Measurements from ENCODE around the gene ADCY10. TPM values are rescaled to one million over a fixed set of nuclear protein-coding genes. Genes with fewer than 3 reads are reported as not detected.

Gene ADCY10
- total and polyA plus RNA-seq, 2 of the 4 experiments (the other 2 are of a cell fraction) = under 0.01 to 0.03 TPM

GRCh38 chr1:167833904-167834303 lies 80.0 kb downstream of the ADCY10 start:
- ChIA-PET CTCF (no interaction called here), POLR2A (ENCODE audit: unreplicated experiment) (no interaction called here)
- Histone ChIP-seq H3K23ac (ENCODE audit: low read depth, low read length) (no peak overlapping the region), H2AFZ (replicated peaks; ENCODE audit: low read length, poor library complexity) (no peak overlapping the region), H2BK5ac (ENCODE audit: low read depth, low read length, poor library complexity, severe bottlenecking) (no peak overlapping the region), H3K18ac (ENCODE audit: low read depth, low read length) (no peak overlapping the region), H3K14ac (replicated peaks; ENCODE audit: low read depth, low read length) (no peak overlapping the region), H3K56ac (ENCODE audit: extremely low read depth, insufficient read depth, low read length) (no peak overlapping the region), H4K20me1 (ENCODE audit: insufficient read depth, low read length) (no peaks in the 10 kb centered on the region), H4K91ac (ENCODE audit: insufficient read depth, low read depth, low read length) (no peak overlapping the region), H3K9ac (ENCODE audit: low read depth, low read length) (no peak overlapping the region), H3K9me1 (ENCODE audit: insufficient read depth, low read length) (no peaks in the 10 kb centered on the region), H3K27ac (ENCODE audit: insufficient read depth, low read length) (no peak overlapping the region), H2BK20ac (ENCODE audit: low read depth, low read length) (no peak overlapping the region), H4K8ac (ENCODE audit: low read depth in 2 of 2, low read length in 2 of 2) (no peak overlapping the region), H2AK5ac (ENCODE audit: low read depth, low read length) (no peak overlapping the region), H3K36me3 (ENCODE audit: control insufficient read depth, insufficient read depth, low read length) (no peaks in the 10 kb centered on the region), H3K9me3 (ENCODE audit: control insufficient read depth, insufficient read depth, low read length) (no peaks in the 10 kb centered on the region), H3K4me2 (ENCODE audit: low read depth, low read length) (no peak overlapping the region), H2BK15ac (ENCODE audit: low read depth, low read length) (no peak overlapping the region), H3K4me1 (ENCODE audit: control insufficient read depth, insufficient read depth, low read length) (no peaks in the 10 kb centered on the region), H2AK9ac (replicated peaks; ENCODE audit: low read depth, low read length, poor library complexity) (no peak overlapping the region), H3K4ac (ENCODE audit: low read depth, low read length) (no peak overlapping the region), H3K4me3 (ENCODE audit: insufficient read depth, low read depth, low read length) (no peak overlapping the region), H3K27me3 (ENCODE audit: control insufficient read depth, insufficient read depth, low read length) (no peaks in the 10 kb centered on the region), H3K79me1 (ENCODE audit: low read depth in 1 of 2, low read length in 2 of 2) (no peaks in the 10 kb centered on the region), H4K5ac (ENCODE audit: low read depth, low read length) (no peak overlapping the region), H2BK120ac (ENCODE audit: low read depth, low read length) (no peak overlapping the region)
- ATAC-seq (ENCODE audit: low read depth) (no peak), DNase-seq (no peak)
- in situ Hi-C loops (cut with MboI; ENCODE audit: low sequenced_read_pairs) (no loop called here), intact Hi-C loops (cut with micrococcal nuclease) (no loop called here), dilution Hi-C loops (cut with HindIII; ENCODE audit: low sequenced_read_pairs, unreplicated experiment) (no loop called here)
- no TSS peak for BruUV-seq (replicated peaks)
- TF ChIP-seq RCOR1 (IDR thresholded peaks at IDR 0.05; ENCODE audit: insufficient replicate concordance, low read length) = no peak
- TF ChIP-seq MAFK (IDR thresholded peaks at IDR 0.05; ENCODE audit: low read depth, low read length) = no peak
- no peak for TF ChIP-seq CHD1 (IDR thresholded peaks at IDR 0.05; ENCODE audit: low read depth, low read length)
- TF ChIP-seq MXI1 (IDR thresholded peaks at IDR 0.05; ENCODE audit: borderline replicate concordance, low read depth, low read length) = no peak
- TF ChIP-seq POLR2A (IDR thresholded peaks at IDR 0.05; ENCODE audit: low read depth, low read length) = no peak

Measured in IMR-90 (cell line).